Liver (tissue), 3 donors: ENCODE measurements around the gene PRDM5.

Experiments
- CTCF ChIP-seq: fragments of 150-350 bp; IDR thresholded peaks from 2 replicates; pipeline ENCODE4 v1.5.1; 2017; ENCODE audit warnings: improper control_type of control experiment, low read depth, low read length; ENCODE audit not compliant: missing input control
- TAF1 ChIP-seq: conservative IDR thresholded peaks from 2 replicates; pipeline ENCODE4 v1.6.1; 2016; ENCODE audit warnings: antibody characterized with exemption, mild to moderate bottlenecking
- donor health status: healthy.
- donor health status: healthy.

- TF ChIP-seq CTCF (no peak), TAF1 (no peak)
These were observed 113.0 kb downstream of the PRDM5 start for GRCh38 chr4:120809518-120809917.
